NCI-H748 (cell line): Measurements from ENCODE around the gene ILF3.
A peak's percentile ranks its signal among the peaks of the same experiment; 100 is the strongest.
"Not testable (repeated sequence)": the region's sequence is repeated elsewhere in the genome, so short reads cannot be mapped to it uniquely, and the experiment has no call there.

Source experiments
- DNase-seq: peaks from one replicate; lab custom pipeline; 2025; ENCODE audit not compliant: unreplicated experiment; lab: John Stamatoyannopoulos, UW

The ILF3 gene

GRCh38 chr19:10642473-10643171 lies 11.5 kb upstream of the ILF3 start:
- no peak for DNase-seq

- DNase-seq = no peak
These were observed 10.8 kb upstream of the ILF3 start for GRCh38 chr19:10643172-10643967.

- DNase-seq = no peak
These were observed 10.2 kb upstream of the ILF3 start for GRCh38 chr19:10643968-10644259.

GRCh38 chr19:10644260-10645007 lies 9.7 kb upstream of the ILF3 start:
- DNase-seq = peak; percentile 62

GRCh38 chr19:10646456-10647159 lies 7.5 kb upstream of the ILF3 start:
- DNase-seq = no peak

GRCh38 chr19:10648360-10648759 lies 5.8 kb upstream of the ILF3 start:
- DNase-seq = no peak

GRCh38 chr19:10651851-10652250 lies 2.3 kb upstream of the ILF3 start:
- DNase-seq = no peak

- no peak for DNase-seq
These were observed 739 bp upstream of the ILF3 start for GRCh38 chr19:10653482-10653731.

- peak; percentile 79 for DNase-seq
These were observed 687 bp downstream of the ILF3 start for GRCh38 chr19:10654610-10655456.

GRCh38 chr19:10655457-10656312 lies 1.5 kb downstream of the ILF3 start:
- DNase-seq = peak; percentile 39

- DNase-seq = no peak
These were observed 6.2 kb downstream of the ILF3 start for GRCh38 chr19:10660346-10660745.

- DNase-seq = no peak
These were observed 7.8 kb downstream of the ILF3 start for GRCh38 chr19:10661946-10662345.

- DNase-seq = no peak
These were observed 8.5 kb downstream of the ILF3 start for GRCh38 chr19:10662384-10663251.

GRCh38 chr19:10663252-10663563 lies 9.1 kb downstream of the ILF3 start:
- DNase-seq = not testable (repeated sequence)

- no peak for DNase-seq
These were observed 13.7 kb downstream of the ILF3 start for GRCh38 chr19:10667867-10668266.

- DNase-seq = no peak
These were observed 15.1 kb downstream of the ILF3 start for GRCh38 chr19:10669246-10669645.

GRCh38 chr19:10670182-10670581 lies 16.0 kb downstream of the ILF3 start:
- DNase-seq = no peak

GRCh38 chr19:10670876-10671804 lies 17.0 kb downstream of the ILF3 start:
- no peak for DNase-seq
